Lower lobe of right lung (tissue), 2 donors: ENCODE results near the gene MGAT4B. TPM values are rescaled to one million over a fixed set of nuclear protein-coding genes. Genes with fewer than 3 reads are reported as not detected.
A peak's percentile ranks its signal among the peaks of the same experiment; 100 is the strongest.

Experiments used
- ATAC-seq, 2 donors: fragments of 200-7000 bp; cut with Tn5 transposase; one replicate each; pipeline ENCODE4 v1.9.1; 2020 to 2022; ENCODE audit warnings: mild to moderate bottlenecking in 2 of 2, moderate library complexity in 2 of 2
- DNase-seq: peaks from one replicate; pipeline ENCODE4 v3.0.0-alpha.2; 2020
- H3K27ac ChIP-seq: fragments of 200-600 bp; one replicate; pipeline ENCODE4 v1.8.0; 2022
- H3K27me3 ChIP-seq: fragments of 200-600 bp; one replicate; pipeline ENCODE4 v1.8.0; 2022; ENCODE audit warnings: low read depth
- H3K36me3 ChIP-seq: fragments of 200-600 bp; one replicate; pipeline ENCODE4 v1.8.0; 2022; ENCODE audit warnings: mild to moderate bottlenecking
- H3K4me1 ChIP-seq: fragments of 200-600 bp; one replicate; pipeline ENCODE4 v1.8.0; 2022
- H3K4me3 ChIP-seq: fragments of 200-600 bp; one replicate; pipeline ENCODE4 v1.8.0; 2022; ENCODE audit warnings: mild to moderate bottlenecking
- H3K9me3 ChIP-seq: fragments of 200-600 bp; one replicate; pipeline ENCODE4 v1.8.0; 2022
- CTCF ChIP-seq: fragments of 200-600 bp; IDR thresholded peaks from one replicate; pipeline ENCODE4 v1.8.0; 2022; ENCODE audit warnings: antibody characterized with exemption, mild to moderate bottlenecking
- intact Hi-C: fragments of 100-400 bp; cut with DNase I; formaldehyde crosslinking; loops from one replicate; pipeline ENCODE4 v1.11.0; 2022
- total RNA-seq: library from RNA; stranded (reverse); fragmentation: NEBNext Ultra II Directional; extraction: Animal tissue kit (Norgen Biotek cat#: 25700); gene quantifications from one replicate; pipeline ENCODE4 v1.2.1, GENCODE V29; 2021
- donor health status: DM: no; HTN: yes; CAD: no; lungs with severe emphysema.

Gene MGAT4B
- total RNA-seq, 1 donor from 2014 or later = 105 TPM

GRCh38 chr5:179829732-179830435 lies 23.2 kb upstream of the MGAT4B start:
- DNase-seq (no peak), ATAC-seq (no peak)
- Histone ChIP-seq H3K36me3 (peaks cover 97% of the 10 kb centered on the region), H3K4me3 (no peak overlapping the region), H3K9me3 (no peaks in the 10 kb centered on the region), H3K27me3 (no peaks in the 10 kb centered on the region), H3K27ac (no peak overlapping the region), H3K4me1 (peaks cover 37% of the 10 kb centered on the region)
- intact Hi-C loops = no loop called here
- no peak for TF ChIP-seq CTCF

GRCh38 chr5:179828756-179829421 lies 22.2 kb upstream of the MGAT4B start:
- TF ChIP-seq CTCF = no peak
- H3K27me3 ChIP-seq = no peaks in the 10 kb centered on the region
- DNase-seq (no peak), ATAC-seq (no peak)
- H3K4me1 ChIP-seq = peaks cover 46% of the 10 kb centered on the region
- peak overlapping the region; percentile 4 for H3K27ac ChIP-seq
- no peaks in the 10 kb centered on the region for H3K9me3 ChIP-seq
- H3K4me3 ChIP-seq = no peak overlapping the region
- peaks cover 100% of the 10 kb centered on the region for H3K36me3 ChIP-seq
- intact Hi-C loops = no loop called here

GRCh38 chr5:179827680-179828079 lies 21.0 kb upstream of the MGAT4B start:
- no peak overlapping the region for H3K4me3 ChIP-seq
- peaks cover 54% of the 10 kb centered on the region for H3K4me1 ChIP-seq
- H3K27me3 ChIP-seq = no peaks in the 10 kb centered on the region
- ATAC-seq (peak; percentile 53 to 74), DNase-seq (peak; percentile 75)
- no peak for TF ChIP-seq CTCF
- no peaks in the 10 kb centered on the region for H3K9me3 ChIP-seq
- intact Hi-C loops = no loop called here
- H3K36me3 ChIP-seq = peaks cover 100% of the 10 kb centered on the region
- no peak overlapping the region for H3K27ac ChIP-seq

- H3K27ac ChIP-seq = no peak overlapping the region
- peaks cover 62% of the 10 kb centered on the region for H3K4me1 ChIP-seq
- H3K36me3 ChIP-seq = peaks cover 88% of the 10 kb centered on the region
- no peaks in the 10 kb centered on the region for H3K9me3 ChIP-seq
- no peak for TF ChIP-seq CTCF
- intact Hi-C loops = no loop called here
- no peaks in the 10 kb centered on the region for H3K27me3 ChIP-seq
- DNase-seq = no peak
- no peak overlapping the region for H3K4me3 ChIP-seq
- ATAC-seq = no peak
Measured at GRCh38 chr5:179825655-179826182, 19.1 kb upstream of the MGAT4B start.

- peaks cover 69% of the 10 kb centered on the region for H3K4me1 ChIP-seq
- intact Hi-C loops = no loop called here
- no peak for DNase-seq
- H3K4me3 ChIP-seq = no peak overlapping the region
- H3K9me3 ChIP-seq = no peaks in the 10 kb centered on the region
- TF ChIP-seq CTCF = no peak
- H3K27me3 ChIP-seq = no peaks in the 10 kb centered on the region
- peaks cover 78% of the 10 kb centered on the region for H3K36me3 ChIP-seq
- no peak for ATAC-seq
- no peak overlapping the region for H3K27ac ChIP-seq
Measured at GRCh38 chr5:179824745-179825112, 18.1 kb upstream of the MGAT4B start.
